AG04449 (cell line): ENCODE results near the gene KLHL35.

Experiments
- CTCF ChIA-PET: fragments of 350-600 bp; formaldehyde crosslinking; extraction: SDS; loops from one replicate; lab custom pipeline; 2021; ENCODE audit warnings: antibody characterized with exemption; lab: Yijun Ruan, JAX
- POLR2A ChIA-PET: fragments of 400-600, 350-600 bp; formaldehyde crosslinking; extraction: SDS; loops from one replicate; lab custom pipeline; 2020; ENCODE audit warnings: antibody characterized with exemption, inconsistent platforms; lab: Yijun Ruan, JAX
- DNase-seq: peaks from one replicate; pipeline ENCODE4 v3.0.0-alpha.2; 2010; ENCODE audit warnings: low read depth, low spot score
- H3K4me3 ChIP-seq: 2 replicates; pipeline ENCODE4 v1.5.1; 2011; ENCODE audit warnings: low read depth, mild to moderate bottlenecking, control low read depth, low read length
- CTCF ChIP-seq: IDR thresholded peaks from one replicate; pipeline ENCODE4 v1.5.1; 2011; ENCODE audit warnings: mild to moderate bottlenecking, moderate library complexity, low read length, control low read depth, inconsistent platforms; ENCODE audit not compliant: insufficient read depth; ENCODE audit errors: missing control alignments

KLHL35 gene

GRCh38 chr11:75429902-75430713 lies 2.9 kb downstream of the KLHL35 start:
- peak overlapping the region; percentile 46 for H3K4me3 ChIP-seq
- ChIA-PET POLR2A (no interaction called here), CTCF (interaction anchor here (0.6 to 9.2 kb wide), 11 partner anchors 9 to 151 kb away, joined by 3 to 91 read pairs (median 4); partner anchors contain the start of gene GDPD5)
- no peak for DNase-seq
- no peak for TF ChIP-seq CTCF

GRCh38 chr11:75429641-75429901 lies 3.4 kb downstream of the KLHL35 start:
- no peak for TF ChIP-seq CTCF
- POLR2A ChIA-PET: no interaction called here
- peak overlapping the region; percentile 46; the same call in 1 of the 2 replicates for H3K4me3 ChIP-seq
- CTCF ChIA-PET: interaction anchor here (0.6 to 9.2 kb wide), 11 partner anchors 9 to 150 kb away, joined by 3 to 91 read pairs (median 4); partner anchors contain the start of gene GDPD5
- DNase-seq: no peak

GRCh38 chr11:75428989-75429640 lies 3.9 kb downstream of the KLHL35 start:
- ChIA-PET CTCF (interaction anchor here (0.6 to 9.2 kb wide), 8 partner anchors 8 to 150 kb away, joined by 3 to 91 read pairs (median 6); partner anchors contain the start of gene GDPD5), POLR2A (no interaction called here)
- no peak for TF ChIP-seq CTCF

GRCh38 chr11:75428281-75428724 lies 4.7 kb downstream of the KLHL35 start:
- ChIA-PET POLR2A (interaction anchor here (0.7 kb wide), 2 partner anchors 10 to 94 kb away, joined by 3 read pairs; no protein-coding TSS in a partner anchor), CTCF (interaction anchor here (0.7 to 2.3 kb wide), 5 partner anchors 7 to 106 kb away, joined by 3 to 15 read pairs (median 3); no protein-coding TSS in a partner anchor)
- H3K4me3 ChIP-seq: peak overlapping the region; percentile 48
- TF ChIP-seq CTCF: no peak
- DNase-seq: peak; percentile 21

More at GRCh38 chr11:75428989-75429640, 3.9 kb downstream of the KLHL35 start:
- H3K4me3 ChIP-seq: no peak overlapping the region
- DNase-seq: no peak

- ChIA-PET CTCF (interaction anchor here (0.7 to 2.9 kb wide), 3 partner anchors 19 to 105 kb away, joined by 3 to 15 read pairs (median 6); no protein-coding TSS in a partner anchor), POLR2A (no interaction called here)
- no peak for TF ChIP-seq CTCF
- H3K4me3 ChIP-seq: no peak overlapping the region
- no peak for DNase-seq
Measured at GRCh38 chr11:75427181-75427580, 5.8 kb downstream of the KLHL35 start.

- ChIA-PET CTCF (interaction anchor here (0.6 to 2.9 kb wide), 4 partner anchors 18 to 441 kb away, joined by 3 to 15 read pairs (median 4); no protein-coding TSS in a partner anchor), POLR2A (no interaction called here)
- no peak for DNase-seq
- H3K4me3 ChIP-seq: no peak overlapping the region
- no peak for TF ChIP-seq CTCF
Measured at GRCh38 chr11:75426720-75427086, 6.3 kb downstream of the KLHL35 start.
